Measurements from ENCODE around the gene DBF4B.

Gene DBF4B

GRCh38 chr17:44772308-44773045 is 64.0 kb downstream of the DBF4B start:
- TF ChIP-seq CTCF (IDR thresholded peaks at IDR 0.05; ENCODE audit: low read length): no peak
- TF ChIP-seq EZH2 (IDR thresholded peaks at IDR 0.05; ENCODE audit: borderline replicate concordance, low read length): no peak
- Histone ChIP-seq H3K36me3 (ENCODE audit: insufficient read depth, low read length) (no peaks in the 10 kb centered on the region), H3K9me3 (ENCODE audit: low read length) (no peaks in the 10 kb centered on the region), H3K4me3 (ENCODE audit: low read depth, low read length, poor library complexity, severe bottlenecking) (no peak overlapping the region), H3K9ac (ENCODE audit: low read length) (no peak overlapping the region), H2AFZ (ENCODE audit: low read length) (no peak overlapping the region), H3K9me2 (ENCODE audit: low read depth, low read length) (no peaks in the 10 kb centered on the region), H3K27ac (ENCODE audit: low read depth, low read length, poor library complexity, severe bottlenecking) (no peak overlapping the region), H3K4me2 (ENCODE audit: low read length) (no peak overlapping the region), H3K79me2 (ENCODE audit: insufficient read depth, low read length) (no peaks in the 10 kb centered on the region), H3F3A (ENCODE audit: insufficient read depth, low read length) (no peaks in the 10 kb centered on the region), H3K4me1 (ENCODE audit: insufficient read depth, low read length, severe bottlenecking) (peaks cover 10% of the 10 kb centered on the region), H4K20me1 (ENCODE audit: insufficient read depth, low read length) (no peaks in the 10 kb centered on the region), H3K27me3 (ENCODE audit: insufficient read depth, low read length) (no peaks in the 10 kb centered on the region)

GRCh38 chr17:44773140-44773539 is 64.7 kb downstream of the DBF4B start:
- Histone ChIP-seq H3K79me2 (ENCODE audit: insufficient read depth, low read length) (no peaks in the 10 kb centered on the region), H3K4me3 (ENCODE audit: low read depth, low read length, poor library complexity, severe bottlenecking) (no peak overlapping the region), H3K9me2 (ENCODE audit: low read depth, low read length) (no peaks in the 10 kb centered on the region), H3K27me3 (ENCODE audit: insufficient read depth, low read length) (no peaks in the 10 kb centered on the region), H3K4me2 (ENCODE audit: low read length) (no peak overlapping the region), H3K27ac (ENCODE audit: low read depth, low read length, poor library complexity, severe bottlenecking) (no peak overlapping the region), H3K9me3 (ENCODE audit: low read length) (no peaks in the 10 kb centered on the region), H3F3A (ENCODE audit: insufficient read depth, low read length) (no peaks in the 10 kb centered on the region), H3K36me3 (ENCODE audit: insufficient read depth, low read length) (no peaks in the 10 kb centered on the region), H3K9ac (ENCODE audit: low read length) (no peak overlapping the region), H3K4me1 (ENCODE audit: insufficient read depth, low read length, severe bottlenecking) (peaks cover 10% of the 10 kb centered on the region), H4K20me1 (ENCODE audit: insufficient read depth, low read length) (no peaks in the 10 kb centered on the region), H2AFZ (ENCODE audit: low read length) (no peak overlapping the region)
- TF ChIP-seq CTCF (IDR thresholded peaks at IDR 0.05; ENCODE audit: low read length): no peak
- no peak for TF ChIP-seq EZH2 (IDR thresholded peaks at IDR 0.05; ENCODE audit: borderline replicate concordance, low read length)

GRCh38 chr17:44774271-44775135 is 66.0 kb downstream of the DBF4B start:
- H2AFZ ChIP-seq (ENCODE audit: low read length): no peak overlapping the region
- no peaks in the 10 kb centered on the region for H3K27me3 ChIP-seq (ENCODE audit: insufficient read depth, low read length)
- H3K36me3 ChIP-seq (ENCODE audit: insufficient read depth, low read length): no peaks in the 10 kb centered on the region
- H4K20me1 ChIP-seq (ENCODE audit: insufficient read depth, low read length): no peaks in the 10 kb centered on the region
- H3K9ac ChIP-seq (ENCODE audit: low read length): peak overlapping the region; percentile 27; the same call in 1 of the 2 replicates
- no peaks in the 10 kb centered on the region for H3K9me3 ChIP-seq (ENCODE audit: low read length)
- no peaks in the 10 kb centered on the region for H3K9me2 ChIP-seq (ENCODE audit: low read depth, low read length)
- TF ChIP-seq EZH2 (IDR thresholded peaks at IDR 0.05; ENCODE audit: borderline replicate concordance, low read length): no peak
- peak; percentile 92 for TF ChIP-seq CTCF (IDR thresholded peaks at IDR 0.05; ENCODE audit: low read length)
- peak overlapping the region; percentile 71 for H3K4me2 ChIP-seq (ENCODE audit: low read length)
- H3K27ac ChIP-seq (ENCODE audit: low read depth, low read length, poor library complexity, severe bottlenecking): no peak overlapping the region
- peaks cover 17% of the 10 kb centered on the region for H3K4me1 ChIP-seq (ENCODE audit: insufficient read depth, low read length, severe bottlenecking)
- peak overlapping the region; percentile 59 for H3K4me3 ChIP-seq (ENCODE audit: low read depth, low read length, poor library complexity, severe bottlenecking)
- H3F3A ChIP-seq (ENCODE audit: insufficient read depth, low read length): no peaks in the 10 kb centered on the region
- H3K79me2 ChIP-seq (ENCODE audit: insufficient read depth, low read length): no peaks in the 10 kb centered on the region
